HepG2 (cell line): ENCODE data around the gene ZNF138. TPM values are rescaled to one million over a fixed set of nuclear protein-coding genes. Genes with fewer than 3 reads are reported as not detected.

Source experiments
- CCDC6 ChIP-seq: sonication (generic); formaldehyde crosslinking; IDR thresholded peaks from 2 replicates; pipeline ENCODE4 v1.8.1; 2022; ENCODE audit warnings: mild to moderate bottlenecking, missing genetic modification reagents, moderate library complexity
- FOXP4 ChIP-seq: sonication (generic); formaldehyde crosslinking; IDR thresholded peaks from 2 replicates; pipeline ENCODE4 v1.4.0; 2020; ENCODE audit warnings: missing genetic modification reagents
- SNAPC4 ChIP-seq: sonication (generic); formaldehyde crosslinking; IDR thresholded peaks from 2 replicates; pipeline ENCODE4 v1.4.0; 2020; ENCODE audit warnings: mild to moderate bottlenecking, missing genetic modification reagents
- SRY ChIP-seq: sonication (generic); formaldehyde crosslinking; IDR thresholded peaks from 2 replicates; pipeline ENCODE4 v1.8.0; 2022; ENCODE audit warnings: mild to moderate bottlenecking, missing genetic modification reagents
- ZFP91 ChIP-seq: sonication (generic); formaldehyde crosslinking; IDR thresholded peaks from 2 replicates; pipeline ENCODE4 v1.9.0; 2022; ENCODE audit warnings: missing genetic modification reagents, mild to moderate bottlenecking, borderline replicate concordance
- polyA plus RNA-seq, 8 experiments: library from polyadenylated mRNA; depleted of rRNA in 3 of 8; stranded (reverse) in 7 of 8; unstranded in 1 of 8; fragments of >200 nt; fragmentation: Illumina TruSeq in 4 of 8; extraction: Trizol in 4 of 8; gene quantifications; 2 replicates each; pipeline versions ENCODE4 v1.2.1 to v1.2.3, GENCODE V29; 2011 to 2016; ENCODE audit warnings: low read depth in 4 of 8, missing spikeins in 1 of 8, mixed read lengths in 1 of 8; ENCODE audit not compliant: insufficient read depth in 1 of 8
- total RNA-seq, 5 experiments: library from RNA; depleted of rRNA; stranded (reverse); fragments of >200 nt; fragmentation: Illumina TruSeq; extraction: Trizol; gene quantifications; 2 replicates each; pipeline ENCODE4 v1.2.3, GENCODE V29; 2016; ENCODE audit warnings: low read depth in 1 of 5

The ZNF138 gene
- total and polyA plus RNA-seq, 2 of the 13 experiments (the other 11 are each of a cell fraction or from before 2014, with no cell fraction given) = 2.7 to 5.8 TPM

GRCh38 chr7:64875258-64875657 lies 81.0 kb downstream of the ZNF138 start (continued):
- no peak for TF ChIP-seq SNAPC4 (CRISPR knock-in tag)
- TF ChIP-seq FOXP4 (CRISPR knock-in tag) = no peak
- TF ChIP-seq CCDC6 (CRISPR knock-in tag) = no peak
- TF ChIP-seq SRY (CRISPR knock-in tag) = no peak
- TF ChIP-seq ZFP91 (CRISPR knock-in tag) = no peak
